ENCODE measurements around the gene PLXNB3.
"Not testable (repeated sequence)": the region's sequence is repeated elsewhere in the genome, so short reads cannot be mapped to it uniquely, and the experiment has no call there.

DNA sequence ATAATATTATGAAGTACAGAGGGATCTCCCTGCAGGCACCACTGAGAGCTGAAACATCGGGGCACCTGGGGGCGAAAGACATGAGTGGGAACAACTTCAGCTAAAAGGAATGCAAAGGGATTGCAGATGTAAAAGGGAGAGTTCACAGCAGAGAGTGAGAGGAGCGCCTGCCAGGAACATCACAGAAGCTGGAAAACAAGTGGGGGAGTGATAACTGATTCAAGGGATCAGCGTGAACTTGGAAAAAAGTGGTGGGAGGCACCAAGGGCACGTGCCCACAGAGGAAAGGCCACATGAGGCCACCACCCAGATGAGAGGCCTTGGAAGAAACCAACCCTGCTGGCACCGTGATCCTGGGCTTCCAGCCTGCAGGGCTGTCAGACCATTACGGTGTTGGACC is 15.0 kb upstream of the PLXNB3 start:
- TF ChIP-seq, protein P1, sequence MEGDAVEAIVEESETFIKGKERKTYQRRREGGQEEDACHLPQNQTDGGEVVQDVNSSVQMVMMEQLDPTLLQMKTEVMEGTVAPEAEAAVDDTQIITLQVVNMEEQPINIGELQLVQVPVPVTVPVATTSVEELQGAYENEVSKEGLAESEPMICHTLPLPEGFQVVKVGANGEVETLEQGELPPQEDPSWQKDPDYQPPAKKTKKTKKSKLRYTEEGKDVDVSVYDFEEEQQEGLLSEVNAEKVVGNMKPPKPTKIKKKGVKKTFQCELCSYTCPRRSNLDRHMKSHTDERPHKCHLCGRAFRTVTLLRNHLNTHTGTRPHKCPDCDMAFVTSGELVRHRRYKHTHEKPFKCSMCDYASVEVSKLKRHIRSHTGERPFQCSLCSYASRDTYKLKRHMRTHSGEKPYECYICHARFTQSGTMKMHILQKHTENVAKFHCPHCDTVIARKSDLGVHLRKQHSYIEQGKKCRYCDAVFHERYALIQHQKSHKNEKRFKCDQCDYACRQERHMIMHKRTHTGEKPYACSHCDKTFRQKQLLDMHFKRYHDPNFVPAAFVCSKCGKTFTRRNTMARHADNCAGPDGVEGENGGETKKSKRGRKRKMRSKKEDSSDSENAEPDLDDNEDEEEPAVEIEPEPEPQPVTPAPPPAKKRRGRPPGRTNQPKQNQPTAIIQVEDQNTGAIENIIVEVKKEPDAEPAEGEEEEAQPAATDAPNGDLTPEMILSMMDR (IDR thresholded peaks at IDR 0.05; ENCODE audit: low read length): not testable (repeated sequence)
- TF ChIP-seq EZH2phosphoT487 (IDR thresholded peaks at IDR 0.05; ENCODE audit: low read length): not testable (repeated sequence)

Data from MM.1S (cell line).